GM23248 (cell line): ENCODE results near the gene PPARGC1A.

ENCODE experiments used
- EZH2 ChIP-seq: fragments of 200-600 bp; sonication (generic); IDR thresholded peaks from 2 replicates; pipeline ENCODE4 v1.6.1; 2018; ENCODE audit warnings: antibody characterized with exemption, mild to moderate bottlenecking; ENCODE audit not compliant: insufficient read depth, poor library complexity, severe bottlenecking
- EZH2phosphoT487 ChIP-seq: fragments of 200-600 bp; sonication (generic); IDR thresholded peaks from 2 replicates; pipeline ENCODE4 v1.6.1; 2018; ENCODE audit warnings: antibody characterized with exemption, moderate library complexity, mild to moderate bottlenecking, low read depth; ENCODE audit not compliant: insufficient read depth

- TF ChIP-seq EZH2phosphoT487 (no peak), EZH2 (no peak)
These were observed 6.8 kb downstream of the PPARGC1A start for GRCh38 chr4:23882976-23883531.
